ENCODE data around the gene RXRA.
A peak's percentile ranks its signal among the peaks of the same experiment; 100 is the strongest.

RXRA gene

GRCh38 chr9:134379831-134380365 lies 53.6 kb downstream of the RXRA start:
- no peak overlapping the region for H3K4me3 ChIP-seq (ENCODE audit: low read depth, low read length)
- CTCF ChIA-PET = interaction anchor here (0.6 to 1.5 kb wide), 5 partner anchors 8 to 209 kb away, joined by 3 to 4 read pairs (median 3); no protein-coding TSS in a partner anchor
- POLR2A ChIA-PET = interaction anchor here (0.6 kb wide), 1 partner anchor 62 kb away, joined by 3 read pairs; no protein-coding TSS in a partner anchor
- no peak for TF ChIP-seq CTCF (IDR thresholded peaks at IDR 0.05; ENCODE audit: insufficient read depth, low read length, missing control alignments)
- DNase-seq (ENCODE audit: low read depth, low spot score) = no peak

GRCh38 chr9:134380542-134381271 lies 54.5 kb downstream of the RXRA start:
- ChIA-PET CTCF (interaction anchor here (1.1 to 1.5 kb wide), 2 partner anchors 11 to 19 kb away, joined by 3 to 4 read pairs; no protein-coding TSS in a partner anchor), POLR2A (interaction anchor here (0.6 kb wide), 1 partner anchor 63 kb away, joined by 3 read pairs; no protein-coding TSS in a partner anchor)
- no peak overlapping the region for H3K4me3 ChIP-seq (ENCODE audit: low read depth, low read length)
- no peak for TF ChIP-seq CTCF (IDR thresholded peaks at IDR 0.05; ENCODE audit: insufficient read depth, low read length, missing control alignments)
- no peak for DNase-seq (ENCODE audit: low read depth, low spot score)

- CTCF ChIA-PET = interaction anchor here (1.5 kb wide), 1 partner anchor 19 kb away, joined by 4 read pairs; no protein-coding TSS in a partner anchor
- DNase-seq (ENCODE audit: low read depth, low spot score) = no peak
- POLR2A ChIA-PET = no interaction called here
Measured at GRCh38 chr9:134381272-134381661, 55.0 kb downstream of the RXRA start.

GRCh38 chr9:134381671-134382516 lies 55.6 kb downstream of the RXRA start:
- no peak for DNase-seq (ENCODE audit: low read depth, low spot score)
- H3K4me3 ChIP-seq (ENCODE audit: low read depth, low read length) = no peak overlapping the region
- TF ChIP-seq CTCF (IDR thresholded peaks at IDR 0.05; ENCODE audit: insufficient read depth, low read length, missing control alignments) = peak; percentile 16
- ChIA-PET POLR2A (no interaction called here), CTCF (interaction anchor here (1.5 kb wide), 1 partner anchor 18 kb away, joined by 4 read pairs; no protein-coding TSS in a partner anchor)

More at GRCh38 chr9:134381272-134381661, 55.0 kb downstream of the RXRA start:
- no peak for TF ChIP-seq CTCF (IDR thresholded peaks at IDR 0.05; ENCODE audit: insufficient read depth, low read length, missing control alignments)
- H3K4me3 ChIP-seq (ENCODE audit: low read depth, low read length) = no peak overlapping the region

GRCh38 chr9:134382733-134383132 lies 56.5 kb downstream of the RXRA start:
- TF ChIP-seq CTCF (IDR thresholded peaks at IDR 0.05; ENCODE audit: insufficient read depth, low read length, missing control alignments) = no peak
- no peak for DNase-seq (ENCODE audit: low read depth, low spot score)
- ChIA-PET POLR2A (no interaction called here), CTCF (no interaction called here)
- H3K4me3 ChIP-seq (ENCODE audit: low read depth, low read length) = no peak overlapping the region
